ENCODE results near the gene ACAA2. TPM values are rescaled to one million over a fixed set of nuclear protein-coding genes. Genes with fewer than 3 reads are reported as not detected.
A peak's percentile ranks its signal among the peaks of the same experiment; 100 is the strongest.

Gene ACAA2
- total and polyA plus RNA-seq, 3 experiments from 2014 or later = 72.2 to 100 (median 72.4) TPM

DNA sequence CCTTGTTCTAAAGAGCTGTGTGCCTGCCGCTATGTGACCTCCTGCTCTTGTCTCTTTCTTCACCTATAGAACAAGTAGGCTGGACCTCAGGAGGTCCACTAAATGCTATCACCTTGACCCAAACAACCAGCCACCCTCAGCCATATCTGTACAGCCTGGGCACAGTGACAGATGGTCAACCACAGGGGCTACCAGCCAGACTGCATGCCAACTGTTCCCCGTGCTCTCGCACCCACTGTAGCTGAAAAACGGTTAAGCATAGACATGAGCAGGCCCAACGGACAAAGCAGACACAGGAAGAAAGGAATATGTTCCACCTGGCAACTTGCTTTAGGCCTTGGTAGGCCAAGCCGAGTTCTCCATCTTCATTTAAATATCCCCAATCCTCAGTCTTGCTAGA is 43.2 kb upstream of the ACAA2 start:
- H3K36me3 ChIP-seq (ENCODE audit: insufficient read depth, low read length) = no peaks in the 10 kb centered on the region
- H3K9me3 ChIP-seq (ENCODE audit: low read length) = no peaks in the 10 kb centered on the region
- POLR2A ChIA-PET = no interaction called here
- H3K4me3 Mint-ChIP-seq = no peak overlapping the region
- peaks cover 0 to 3% (median 2%) of the 10 kb centered on the region in 3 donors for H3K4me1 Mint-ChIP-seq
- no peak overlapping the region for H3K27ac Mint-ChIP-seq
- H3K27me3 Mint-ChIP-seq = peaks cover 0 to 1% of the 10 kb centered on the region in 2 donors
- no peaks in the 10 kb centered on the region for H3K9me3 Mint-ChIP-seq
- H3K27ac ChIP-seq (ENCODE audit: low read depth, low read length) = no peak overlapping the region
- no peaks in the 10 kb centered on the region for H3K4me1 ChIP-seq (ENCODE audit: insufficient read depth, low read length)
- H3K4me3 ChIP-seq (ENCODE audit: low read length) = no peak overlapping the region
- DNase-seq = no peak
- CTCF ChIA-PET = interaction anchor here (1.2 to 2.3 kb wide), 3 partner anchors 37 to 346 kb away, joined by 3 to 14 read pairs (median 4); no protein-coding TSS in a partner anchor
- H3K27me3 ChIP-seq (ENCODE audit: insufficient read depth, low read length, poor library complexity, severe bottlenecking) = no peaks in the 10 kb centered on the region
- no peaks in the 10 kb centered on the region for H3K36me3 Mint-ChIP-seq

DNA sequence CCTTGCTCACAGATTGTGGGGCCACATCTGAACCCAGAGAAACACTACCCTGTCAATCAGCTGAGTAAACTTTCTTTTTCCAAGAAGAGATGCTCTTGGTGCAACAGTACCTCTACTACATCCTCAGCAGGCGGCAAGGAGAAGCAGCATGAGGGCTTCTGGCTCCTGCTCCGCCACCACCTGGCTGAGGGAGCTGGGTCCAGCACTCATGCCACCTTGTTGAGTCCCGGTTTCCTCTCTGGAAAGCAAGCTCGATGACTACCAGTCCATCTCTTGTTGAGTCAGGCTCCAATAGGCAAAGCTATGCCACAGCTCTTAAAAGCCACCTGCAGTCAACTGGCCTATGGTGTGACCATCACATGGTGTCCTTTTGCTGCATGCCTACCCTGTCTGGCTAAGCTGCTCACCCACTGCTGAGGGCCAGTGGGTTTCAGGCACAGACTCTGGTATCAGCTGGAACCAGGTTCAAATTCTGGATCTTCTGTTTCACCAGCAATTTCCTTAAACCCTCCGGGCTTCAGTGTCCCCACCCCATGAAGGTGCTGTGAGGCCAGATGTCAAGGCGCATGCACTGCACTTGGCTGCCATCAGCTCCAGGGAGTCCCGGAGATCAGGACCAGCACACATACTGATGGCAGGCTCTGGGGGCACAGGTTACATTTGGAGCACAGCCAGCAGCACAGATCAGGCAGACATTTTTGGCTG is 42.5 kb upstream of the ACAA2 start:
- no peaks in the 10 kb centered on the region for H3K27me3 ChIP-seq (ENCODE audit: insufficient read depth, low read length, poor library complexity, severe bottlenecking)
- H3K9me3 Mint-ChIP-seq = no peaks in the 10 kb centered on the region
- CTCF ChIA-PET = interaction anchor here (1.2 to 2.3 kb wide), 3 partner anchors 36 to 346 kb away, joined by 3 to 14 read pairs (median 4); no protein-coding TSS in a partner anchor
- POLR2A ChIA-PET = no interaction called here
- no peak for DNase-seq
- H3K27ac ChIP-seq (ENCODE audit: low read depth, low read length) = no peak overlapping the region
- H3K27me3 Mint-ChIP-seq = peaks cover 1 to 2% of the 10 kb centered on the region in 2 donors
- H3K36me3 Mint-ChIP-seq = no peaks in the 10 kb centered on the region
- no peaks in the 10 kb centered on the region for H3K4me1 ChIP-seq (ENCODE audit: insufficient read depth, low read length)
- no peak overlapping the region for H3K4me3 ChIP-seq (ENCODE audit: low read length)
- H3K36me3 ChIP-seq (ENCODE audit: insufficient read depth, low read length) = no peaks in the 10 kb centered on the region
- no peak overlapping the region for H3K4me3 Mint-ChIP-seq
- H3K4me1 Mint-ChIP-seq = peaks cover 0 to 3% (median 2%) of the 10 kb centered on the region in 3 donors
- no peak overlapping the region for H3K27ac Mint-ChIP-seq
- no peaks in the 10 kb centered on the region for H3K9me3 ChIP-seq (ENCODE audit: low read length)

DNA sequence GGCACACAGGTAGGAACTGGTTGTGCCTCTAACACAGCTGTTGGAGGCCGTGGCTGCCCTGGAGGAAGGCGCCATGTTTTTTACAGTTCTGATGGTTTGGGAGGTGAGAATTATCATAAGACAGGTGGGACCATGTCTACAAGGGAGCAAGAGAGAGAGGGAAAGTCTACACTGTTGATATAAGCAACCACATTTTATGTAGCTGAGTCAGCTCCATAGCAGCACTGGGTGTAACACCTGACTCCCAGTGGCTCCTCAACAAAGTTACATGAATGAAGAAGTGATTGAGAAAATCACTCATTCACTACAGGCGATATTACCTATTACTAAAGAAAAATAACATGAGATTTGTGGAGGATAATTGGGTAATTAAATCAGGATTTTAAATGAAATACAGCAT is 41.3 kb upstream of the ACAA2 start:
- no peak overlapping the region for H3K27ac Mint-ChIP-seq
- Histone ChIP-seq H3K36me3 (ENCODE audit: insufficient read depth, low read length) (no peaks in the 10 kb centered on the region), H3K27me3 (ENCODE audit: insufficient read depth, low read length, poor library complexity, severe bottlenecking) (no peaks in the 10 kb centered on the region), H3K27ac (ENCODE audit: low read depth, low read length) (no peak overlapping the region), H3K4me3 (ENCODE audit: low read length) (no peak overlapping the region), H3K9me3 (ENCODE audit: low read length) (no peaks in the 10 kb centered on the region), H3K4me1 (ENCODE audit: insufficient read depth, low read length) (no peaks in the 10 kb centered on the region)
- no peak overlapping the region for H3K4me3 Mint-ChIP-seq
- ChIA-PET CTCF (interaction anchor here (1.1 kb wide), 1 partner anchor 8 kb away, joined by 3 read pairs; no protein-coding TSS in a partner anchor), POLR2A (no interaction called here)
- peaks cover 1 to 7% of the 10 kb centered on the region in 2 donors for H3K27me3 Mint-ChIP-seq
- H3K36me3 Mint-ChIP-seq = no peaks in the 10 kb centered on the region
- H3K4me1 Mint-ChIP-seq = peaks cover 0 to 3% (median 2%) of the 10 kb centered on the region in 3 donors
- DNase-seq = no peak
- H3K9me3 Mint-ChIP-seq = no peaks in the 10 kb centered on the region

DNA sequence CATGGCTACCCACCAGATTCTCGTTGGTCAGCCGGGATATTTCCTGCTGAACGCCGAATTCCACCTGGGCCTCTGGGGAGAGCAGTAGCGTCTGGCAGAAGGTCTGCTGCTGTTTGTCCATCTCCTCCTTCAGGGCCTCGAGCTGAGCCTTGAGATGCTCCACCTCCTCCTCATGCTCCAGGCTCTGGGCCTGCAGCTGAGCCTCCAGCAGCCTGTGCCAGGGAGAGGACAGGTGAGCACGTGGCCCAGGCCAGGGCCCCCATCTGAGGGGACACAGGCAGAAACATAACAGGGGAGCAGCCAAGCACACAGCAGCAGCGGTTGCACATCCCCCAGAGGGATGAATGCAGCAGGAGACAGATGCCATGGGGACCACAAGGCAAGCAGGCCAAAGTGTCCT is 40.1 kb upstream of the ACAA2 start:
- POLR2A ChIA-PET = no interaction called here
- no peaks in the 10 kb centered on the region for H3K9me3 Mint-ChIP-seq
- H3K27me3 Mint-ChIP-seq = peaks cover 9 to 16% of the 10 kb centered on the region in 2 donors
- CTCF ChIA-PET = no interaction called here
- H3K4me1 Mint-ChIP-seq = peaks cover 0 to 1% (median 0%) of the 10 kb centered on the region in 3 donors
- no peak for DNase-seq
- Histone ChIP-seq H3K27ac (ENCODE audit: low read depth, low read length) (no peak overlapping the region), H3K4me3 (ENCODE audit: low read length) (no peak overlapping the region), H3K9me3 (ENCODE audit: low read length) (no peaks in the 10 kb centered on the region), H3K4me1 (ENCODE audit: insufficient read depth, low read length) (no peaks in the 10 kb centered on the region), H3K27me3 (ENCODE audit: insufficient read depth, low read length, poor library complexity, severe bottlenecking) (no peaks in the 10 kb centered on the region), H3K36me3 (ENCODE audit: insufficient read depth, low read length) (no peaks in the 10 kb centered on the region)
- H3K4me3 Mint-ChIP-seq = no peak overlapping the region
- H3K27ac Mint-ChIP-seq = no peak overlapping the region
- H3K36me3 Mint-ChIP-seq = no peaks in the 10 kb centered on the region

DNA sequence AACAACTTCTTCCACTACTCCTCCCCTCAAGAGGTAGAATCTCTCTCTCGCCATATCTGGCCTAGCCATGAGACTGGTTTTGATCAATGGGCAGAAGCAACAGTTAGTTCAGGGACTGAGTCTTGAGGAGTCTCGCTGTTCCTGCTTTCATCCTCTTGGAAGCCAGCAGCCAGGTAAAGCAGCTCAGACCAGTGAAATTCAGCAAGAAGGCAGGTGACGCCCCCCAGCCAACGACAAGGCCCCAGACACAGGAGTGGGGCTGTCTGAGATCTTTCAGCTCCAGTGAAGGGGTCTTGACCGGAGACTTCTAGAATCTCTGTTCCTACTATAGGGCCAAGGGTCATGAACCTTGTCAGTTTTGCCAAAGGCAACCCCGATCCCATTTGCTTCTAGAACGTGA is 39.7 kb upstream of the ACAA2 start:
- H3K36me3 Mint-ChIP-seq = no peaks in the 10 kb centered on the region
- H3K27me3 ChIP-seq (ENCODE audit: insufficient read depth, low read length, poor library complexity, severe bottlenecking) = no peaks in the 10 kb centered on the region
- POLR2A ChIA-PET = no interaction called here
- no peak for DNase-seq
- peaks cover 12 to 20% of the 10 kb centered on the region in 2 donors for H3K27me3 Mint-ChIP-seq
- no peak overlapping the region for H3K4me3 Mint-ChIP-seq
- no peaks in the 10 kb centered on the region for H3K9me3 Mint-ChIP-seq
- H3K4me1 ChIP-seq (ENCODE audit: insufficient read depth, low read length) = no peaks in the 10 kb centered on the region
- CTCF ChIA-PET = no interaction called here
- H3K4me3 ChIP-seq (ENCODE audit: low read length) = no peak overlapping the region
- no peaks in the 10 kb centered on the region for H3K4me1 Mint-ChIP-seq
- no peak overlapping the region for H3K27ac ChIP-seq (ENCODE audit: low read depth, low read length)
- H3K9me3 ChIP-seq (ENCODE audit: low read length) = no peaks in the 10 kb centered on the region
- H3K36me3 ChIP-seq (ENCODE audit: insufficient read depth, low read length) = no peaks in the 10 kb centered on the region
- no peak overlapping the region for H3K27ac Mint-ChIP-seq

DNA sequence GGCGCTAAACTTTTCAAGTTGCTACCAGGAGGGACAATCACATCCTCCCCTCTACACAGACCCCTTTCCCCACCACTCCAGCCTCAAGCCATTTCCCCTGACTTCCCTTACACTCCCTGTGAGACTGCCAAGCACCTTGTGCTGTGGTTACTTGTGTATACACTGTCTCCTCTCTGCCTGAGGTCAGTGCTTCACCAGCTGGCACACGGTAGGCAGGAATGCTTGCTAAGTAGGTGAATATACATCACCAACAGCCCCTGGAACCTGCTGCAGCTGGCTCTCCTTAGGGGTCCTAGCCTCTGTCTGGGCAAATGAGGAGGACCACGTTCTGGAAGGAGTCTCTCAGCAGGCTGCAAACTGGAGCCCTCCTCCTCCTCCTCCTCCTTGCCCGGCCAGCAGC is 38.3 kb upstream of the ACAA2 start:
- H3K4me3 Mint-ChIP-seq = no peak overlapping the region
- DNase-seq = no peak
- H3K36me3 ChIP-seq (ENCODE audit: insufficient read depth, low read length) = no peaks in the 10 kb centered on the region
- H3K27me3 Mint-ChIP-seq = peaks cover 14 to 25% of the 10 kb centered on the region in 2 donors
- no peaks in the 10 kb centered on the region for H3K9me3 Mint-ChIP-seq
- H3K27ac Mint-ChIP-seq = peak overlapping the region in 1 of 8 donors; percentile 43
- ChIA-PET CTCF (interaction anchor here (1.0 kb wide), 1 partner anchor 12 kb away, joined by 3 read pairs; no protein-coding TSS in a partner anchor), POLR2A (no interaction called here)
- no peak overlapping the region for H3K27ac ChIP-seq (ENCODE audit: low read depth, low read length)
- H3K36me3 Mint-ChIP-seq = no peaks in the 10 kb centered on the region
- H3K4me1 ChIP-seq (ENCODE audit: insufficient read depth, low read length) = no peaks in the 10 kb centered on the region
- no peaks in the 10 kb centered on the region for H3K9me3 ChIP-seq (ENCODE audit: low read length)
- no peak overlapping the region for H3K4me3 ChIP-seq (ENCODE audit: low read length)
- H3K27me3 ChIP-seq (ENCODE audit: insufficient read depth, low read length, poor library complexity, severe bottlenecking) = no peaks in the 10 kb centered on the region
- H3K4me1 Mint-ChIP-seq = no peaks in the 10 kb centered on the region

DNA sequence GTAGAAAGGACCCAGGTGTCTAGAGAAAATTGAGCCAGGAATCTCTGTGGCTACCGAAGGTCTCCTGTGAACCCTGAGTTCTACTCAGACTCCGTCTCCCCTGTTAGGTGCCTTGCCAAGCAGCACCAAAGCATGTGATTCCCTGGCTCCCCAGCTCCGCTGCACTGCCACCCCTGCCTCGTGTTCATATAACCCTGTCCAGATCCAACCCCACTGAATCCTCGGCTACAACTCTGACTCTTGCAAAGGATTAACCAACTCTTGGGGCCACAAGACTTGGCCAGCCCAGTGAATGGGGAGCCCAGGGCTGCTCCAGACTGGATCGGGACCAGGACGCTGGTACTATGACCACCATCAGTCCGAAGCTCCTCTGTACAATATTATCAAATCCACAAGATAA is 37.3 kb upstream of the ACAA2 start:
- POLR2A ChIA-PET = no interaction called here
- CTCF ChIA-PET = interaction anchor here (1.0 kb wide), 1 partner anchor 11 kb away, joined by 3 read pairs; no protein-coding TSS in a partner anchor
- Histone ChIP-seq H3K9me3 (ENCODE audit: low read length) (no peaks in the 10 kb centered on the region), H3K4me1 (ENCODE audit: insufficient read depth, low read length) (no peaks in the 10 kb centered on the region), H3K27ac (ENCODE audit: low read depth, low read length) (no peak overlapping the region), H3K36me3 (ENCODE audit: insufficient read depth, low read length) (no peaks in the 10 kb centered on the region), H3K27me3 (ENCODE audit: insufficient read depth, low read length, poor library complexity, severe bottlenecking) (no peaks in the 10 kb centered on the region), H3K4me3 (ENCODE audit: low read length) (no peak overlapping the region)
- H3K4me1 Mint-ChIP-seq = no peaks in the 10 kb centered on the region
- no peaks in the 10 kb centered on the region for H3K36me3 Mint-ChIP-seq
- H3K27me3 Mint-ChIP-seq = peaks cover 14 to 25% of the 10 kb centered on the region in 2 donors
- H3K9me3 Mint-ChIP-seq = no peaks in the 10 kb centered on the region
- no peak overlapping the region for H3K4me3 Mint-ChIP-seq
- DNase-seq = no peak
- H3K27ac Mint-ChIP-seq = no peak overlapping the region

DNA sequence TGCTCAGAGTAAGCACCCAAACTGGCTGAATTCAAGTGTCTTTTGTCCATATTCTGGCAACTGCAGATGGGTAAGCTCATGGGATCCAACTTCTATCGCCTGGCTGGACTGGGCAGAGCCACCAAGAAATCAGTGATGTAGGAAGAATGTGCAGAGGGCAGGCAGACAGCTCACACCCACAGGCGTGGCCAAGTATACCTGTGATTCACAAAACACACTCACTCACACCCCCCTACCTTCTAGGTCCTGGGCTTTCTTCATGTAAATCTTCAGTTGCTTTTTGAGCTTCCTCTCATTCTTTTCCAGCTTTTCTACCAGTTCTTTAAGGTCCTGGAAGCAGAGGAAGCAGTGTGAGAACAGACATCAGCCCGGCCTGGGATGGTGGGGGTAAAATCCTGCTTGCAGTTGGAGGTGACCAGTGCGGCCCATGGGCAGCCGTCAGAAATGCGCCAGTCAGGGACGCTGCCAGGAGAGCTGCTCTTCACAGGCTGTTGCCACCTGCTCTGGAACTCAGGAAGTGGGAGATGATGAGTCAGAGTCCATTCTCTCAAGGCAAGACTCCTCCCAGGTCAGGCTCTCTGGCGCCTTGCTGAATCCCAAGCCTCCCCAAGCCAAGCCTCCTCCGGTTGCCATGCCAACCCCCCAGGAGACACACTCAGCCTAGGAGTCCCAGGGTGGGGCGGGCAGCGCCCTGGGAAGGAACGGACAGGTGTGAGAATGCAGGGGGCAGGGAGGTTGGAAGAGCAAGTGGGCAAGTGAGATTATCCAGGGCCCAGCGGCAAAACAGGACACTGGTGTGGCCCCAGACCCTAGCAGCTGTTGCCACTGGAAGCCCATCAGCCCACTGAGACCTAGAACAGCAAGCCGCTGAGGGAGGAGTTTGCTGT is 36.2 kb upstream of the ACAA2 start:
- Mint-ChIP-seq H3K36me3 (no peaks in the 10 kb centered on the region), H3K4me3 (no peak overlapping the region), H3K27me3 (peaks cover 14 to 25% of the 10 kb centered on the region in 2 donors), H3K9me3 (no peaks in the 10 kb centered on the region), H3K4me1 (no peaks in the 10 kb centered on the region), H3K27ac (peak overlapping the region in 1 of 8 donors; percentile 64)
- no peak for DNase-seq
- Histone ChIP-seq H3K27ac (ENCODE audit: low read depth, low read length) (no peak overlapping the region), H3K4me3 (ENCODE audit: low read length) (no peak overlapping the region), H3K4me1 (ENCODE audit: insufficient read depth, low read length) (no peaks in the 10 kb centered on the region), H3K27me3 (ENCODE audit: insufficient read depth, low read length, poor library complexity, severe bottlenecking) (no peaks in the 10 kb centered on the region), H3K36me3 (ENCODE audit: insufficient read depth, low read length) (no peaks in the 10 kb centered on the region), H3K9me3 (ENCODE audit: low read length) (no peaks in the 10 kb centered on the region)
- ChIA-PET POLR2A (no interaction called here), CTCF (interaction anchor here (1.2 kb wide), 1 partner anchor 339 kb away, joined by 3 read pairs; no protein-coding TSS in a partner anchor)
